HG03066 (cell line): ENCODE data around the gene ASCL2.
"Not testable (repeated sequence)": the region's sequence is repeated elsewhere in the genome, so short reads cannot be mapped to it uniquely, and the experiment has no call there.

Experiments used
- ATAC-seq: cut with Tn5 transposase; IDR thresholded peaks from one replicate; pipeline ENCODE4 v1.9.1; 2021; ENCODE audit warnings: low read depth; ENCODE audit not compliant: unreplicated experiment

The ASCL2 gene

GRCh38 chr11:2237457-2238238 is 32.7 kb downstream of the ASCL2 start:
- no peak for ATAC-seq

DNA sequence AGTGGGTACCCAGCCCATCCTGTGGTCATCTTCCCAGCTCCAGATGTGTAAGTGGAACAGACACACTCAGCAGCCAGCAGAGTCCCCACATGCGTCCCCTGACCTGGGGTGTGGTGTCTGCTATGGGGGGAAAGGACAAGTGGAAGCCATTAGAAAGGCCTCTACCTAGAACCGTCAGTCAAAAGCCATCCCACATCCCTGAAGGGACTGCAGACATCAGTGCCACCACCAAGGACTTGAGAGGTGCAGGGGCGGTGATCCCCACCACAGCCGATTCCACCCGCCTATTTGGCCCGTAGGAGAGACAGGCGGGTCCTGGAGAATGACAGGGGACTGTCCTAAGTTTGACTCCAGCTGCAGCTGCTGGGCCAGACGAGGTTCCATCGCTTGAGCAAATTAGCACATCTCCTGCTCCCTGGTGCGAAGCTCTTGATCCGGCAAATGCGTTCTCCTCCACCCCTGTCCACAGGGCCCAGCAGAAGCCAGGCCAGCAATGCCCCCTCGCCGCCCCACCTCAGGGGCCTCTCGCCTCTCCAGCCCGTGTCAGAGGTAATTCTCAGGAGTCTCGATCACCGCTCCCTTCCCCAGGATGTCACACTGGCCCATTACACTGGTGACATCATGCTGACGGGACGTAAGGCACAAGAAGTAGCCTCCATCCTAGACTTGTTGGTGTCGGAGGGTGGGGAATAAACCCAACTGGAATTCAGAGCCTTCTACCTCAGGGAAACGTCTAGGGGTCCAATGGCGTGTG is 33.8 kb downstream of the ASCL2 start:
- ATAC-seq = not testable (repeated sequence)

- ATAC-seq = no peak
Observed at GRCh38 chr11:2235588-2236326, 34.6 kb downstream of the ASCL2 start.

DNA sequence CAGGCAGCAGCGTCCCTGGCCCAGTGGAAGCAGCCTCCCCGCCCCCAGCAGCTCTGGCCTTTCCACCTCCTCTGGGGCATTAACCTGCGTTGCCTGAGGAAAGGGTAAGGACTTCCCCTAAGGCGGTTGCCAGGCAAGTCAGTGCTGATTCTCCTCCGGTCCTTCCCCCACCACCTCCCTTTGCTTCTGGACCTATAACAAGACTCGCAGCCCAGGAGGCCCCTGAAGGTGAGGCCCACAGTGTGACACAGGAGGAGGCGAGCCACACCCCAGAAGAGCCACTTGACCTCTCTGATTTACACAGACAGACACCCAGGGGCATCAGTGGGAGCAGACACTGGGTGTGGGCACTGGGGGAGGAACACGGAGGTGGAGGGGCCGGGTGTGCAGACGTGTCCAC is 35.4 kb downstream of the ASCL2 start:
- ATAC-seq = no peak

DNA sequence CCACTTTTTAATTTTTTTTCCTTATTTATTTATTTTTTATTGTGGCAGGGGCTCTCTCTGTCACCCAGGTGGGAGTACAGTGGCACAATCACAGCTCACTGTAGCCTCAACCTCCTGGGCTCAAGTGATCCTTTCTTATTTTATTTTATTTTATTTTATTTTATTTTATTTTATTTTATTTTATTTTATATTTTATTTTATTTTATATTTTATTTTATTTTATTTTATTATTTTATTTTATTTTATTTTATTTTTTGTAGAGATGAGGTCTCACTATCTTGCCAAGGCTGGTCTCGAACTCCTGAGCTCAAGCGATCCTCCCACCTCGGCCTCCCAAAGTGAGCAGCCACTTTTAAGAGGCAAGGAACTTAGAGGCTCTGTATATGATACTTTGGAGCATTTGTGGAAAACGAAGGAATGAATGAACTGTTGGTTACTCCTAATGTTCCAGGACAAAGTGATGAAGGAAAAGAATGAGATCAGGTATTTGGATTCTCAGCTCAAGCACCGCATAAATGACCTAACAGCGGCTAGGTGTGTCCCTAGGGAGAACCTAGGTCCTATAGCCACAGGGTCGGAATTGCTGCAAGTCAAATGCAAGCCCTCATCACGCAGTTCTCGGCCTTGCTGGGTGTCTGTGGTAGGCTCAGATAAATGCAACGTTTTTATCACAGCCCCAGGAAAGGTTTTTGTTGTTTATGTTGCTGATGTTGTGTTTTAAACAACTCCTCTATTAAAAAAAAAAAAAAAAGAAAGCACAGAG is 36.5 kb downstream of the ASCL2 start:
- no peak for ATAC-seq

GRCh38 chr11:2229713-2230297 is 40.6 kb downstream of the ASCL2 start:
- no peak for ATAC-seq

- no peak for ATAC-seq
Observed at GRCh38 chr11:2224254-2224653, 46.1 kb downstream of the ASCL2 start.

- no peak for ATAC-seq
Observed at GRCh38 chr11:2223153-2223794, 47.1 kb downstream of the ASCL2 start.

DNA sequence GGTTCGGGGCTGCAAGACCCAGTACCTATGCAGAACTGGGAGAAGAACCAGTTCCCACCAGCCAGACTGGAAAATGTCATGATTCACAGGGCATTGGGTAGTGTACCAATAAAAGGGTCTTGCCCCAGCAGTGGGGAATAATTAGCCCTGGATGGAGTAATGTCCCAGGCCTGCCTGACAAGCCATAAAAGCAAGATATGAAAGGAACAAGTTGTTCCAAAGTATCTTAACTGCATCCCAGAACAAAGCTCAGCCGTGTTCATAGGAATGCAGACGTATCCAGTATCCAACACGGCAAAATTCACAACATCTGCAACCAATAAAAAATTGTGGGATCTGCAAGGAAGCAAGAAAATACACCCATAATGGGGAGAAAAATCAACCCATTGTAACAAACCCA is 47.9 kb downstream of the ASCL2 start:
- ATAC-seq = no peak

GRCh38 chr11:2221591-2221990 is 48.8 kb downstream of the ASCL2 start:
- ATAC-seq = no peak

- ATAC-seq = no peak
Observed at GRCh38 chr11:2221024-2221423, 49.4 kb downstream of the ASCL2 start.

DNA sequence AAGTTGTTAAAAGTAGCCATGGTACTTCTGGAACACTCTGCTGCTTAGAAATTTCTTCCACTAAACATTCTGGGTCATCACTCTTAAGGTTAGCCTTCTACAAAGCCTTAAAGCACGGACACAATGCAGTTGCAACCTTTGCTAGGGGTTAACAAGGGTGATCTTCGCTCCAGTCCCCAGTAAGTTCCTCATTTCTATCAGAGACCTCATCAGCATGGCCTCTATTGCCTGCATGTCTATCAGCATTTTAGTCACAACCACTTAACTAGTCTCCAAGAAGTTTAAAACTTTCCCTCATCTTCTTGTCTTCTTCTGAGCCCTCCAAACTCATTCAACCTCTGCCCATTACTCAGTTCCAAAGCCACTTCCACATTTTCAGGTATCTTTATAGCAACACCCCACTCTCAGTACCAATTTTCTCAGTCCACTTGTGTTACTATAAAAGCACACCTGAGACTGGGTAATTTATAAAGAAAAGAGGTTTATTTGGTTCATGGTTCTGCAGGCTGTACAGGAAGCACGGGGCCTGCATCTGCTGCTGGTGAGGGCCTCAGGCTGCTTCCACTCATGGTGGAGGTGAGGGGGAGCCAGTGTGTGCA is 50.1 kb downstream of the ASCL2 start:
- ATAC-seq = no peak

GRCh38 chr11:2219318-2220017 is 50.9 kb downstream of the ASCL2 start:
- no peak for ATAC-seq
